Measurements from ENCODE around the gene PRAF2. TPM values are rescaled to one million over a fixed set of nuclear protein-coding genes. Genes with fewer than 3 reads are reported as not detected.

Gene PRAF2
- total and polyA plus RNA-seq, 9 of the 15 experiments (the other 6 are each of a cell fraction or from before 2014, with no cell fraction given) = 0.24 to 5.7 (median 2.0) TPM

DNA sequence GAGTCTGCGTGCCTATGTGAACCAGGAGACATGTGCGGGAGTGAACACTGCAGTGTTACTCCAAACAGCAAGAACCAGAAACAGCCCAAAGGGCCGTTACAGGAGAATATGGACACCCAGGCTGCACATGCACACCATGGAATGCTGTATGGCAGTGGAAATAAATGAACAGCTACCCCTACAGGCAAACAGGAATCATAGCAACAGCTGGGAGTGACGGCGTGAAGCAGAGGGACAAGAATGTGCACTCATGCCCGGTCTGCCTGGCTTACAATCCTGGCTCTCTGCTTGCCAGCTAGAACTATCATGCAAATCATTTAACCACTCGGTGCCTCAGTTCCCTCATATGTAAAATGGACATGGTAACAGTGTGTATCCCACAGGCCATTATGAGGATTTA is 33.1 kb upstream of the PRAF2 start (continued):
- TF ChIP-seq, protein P1, sequence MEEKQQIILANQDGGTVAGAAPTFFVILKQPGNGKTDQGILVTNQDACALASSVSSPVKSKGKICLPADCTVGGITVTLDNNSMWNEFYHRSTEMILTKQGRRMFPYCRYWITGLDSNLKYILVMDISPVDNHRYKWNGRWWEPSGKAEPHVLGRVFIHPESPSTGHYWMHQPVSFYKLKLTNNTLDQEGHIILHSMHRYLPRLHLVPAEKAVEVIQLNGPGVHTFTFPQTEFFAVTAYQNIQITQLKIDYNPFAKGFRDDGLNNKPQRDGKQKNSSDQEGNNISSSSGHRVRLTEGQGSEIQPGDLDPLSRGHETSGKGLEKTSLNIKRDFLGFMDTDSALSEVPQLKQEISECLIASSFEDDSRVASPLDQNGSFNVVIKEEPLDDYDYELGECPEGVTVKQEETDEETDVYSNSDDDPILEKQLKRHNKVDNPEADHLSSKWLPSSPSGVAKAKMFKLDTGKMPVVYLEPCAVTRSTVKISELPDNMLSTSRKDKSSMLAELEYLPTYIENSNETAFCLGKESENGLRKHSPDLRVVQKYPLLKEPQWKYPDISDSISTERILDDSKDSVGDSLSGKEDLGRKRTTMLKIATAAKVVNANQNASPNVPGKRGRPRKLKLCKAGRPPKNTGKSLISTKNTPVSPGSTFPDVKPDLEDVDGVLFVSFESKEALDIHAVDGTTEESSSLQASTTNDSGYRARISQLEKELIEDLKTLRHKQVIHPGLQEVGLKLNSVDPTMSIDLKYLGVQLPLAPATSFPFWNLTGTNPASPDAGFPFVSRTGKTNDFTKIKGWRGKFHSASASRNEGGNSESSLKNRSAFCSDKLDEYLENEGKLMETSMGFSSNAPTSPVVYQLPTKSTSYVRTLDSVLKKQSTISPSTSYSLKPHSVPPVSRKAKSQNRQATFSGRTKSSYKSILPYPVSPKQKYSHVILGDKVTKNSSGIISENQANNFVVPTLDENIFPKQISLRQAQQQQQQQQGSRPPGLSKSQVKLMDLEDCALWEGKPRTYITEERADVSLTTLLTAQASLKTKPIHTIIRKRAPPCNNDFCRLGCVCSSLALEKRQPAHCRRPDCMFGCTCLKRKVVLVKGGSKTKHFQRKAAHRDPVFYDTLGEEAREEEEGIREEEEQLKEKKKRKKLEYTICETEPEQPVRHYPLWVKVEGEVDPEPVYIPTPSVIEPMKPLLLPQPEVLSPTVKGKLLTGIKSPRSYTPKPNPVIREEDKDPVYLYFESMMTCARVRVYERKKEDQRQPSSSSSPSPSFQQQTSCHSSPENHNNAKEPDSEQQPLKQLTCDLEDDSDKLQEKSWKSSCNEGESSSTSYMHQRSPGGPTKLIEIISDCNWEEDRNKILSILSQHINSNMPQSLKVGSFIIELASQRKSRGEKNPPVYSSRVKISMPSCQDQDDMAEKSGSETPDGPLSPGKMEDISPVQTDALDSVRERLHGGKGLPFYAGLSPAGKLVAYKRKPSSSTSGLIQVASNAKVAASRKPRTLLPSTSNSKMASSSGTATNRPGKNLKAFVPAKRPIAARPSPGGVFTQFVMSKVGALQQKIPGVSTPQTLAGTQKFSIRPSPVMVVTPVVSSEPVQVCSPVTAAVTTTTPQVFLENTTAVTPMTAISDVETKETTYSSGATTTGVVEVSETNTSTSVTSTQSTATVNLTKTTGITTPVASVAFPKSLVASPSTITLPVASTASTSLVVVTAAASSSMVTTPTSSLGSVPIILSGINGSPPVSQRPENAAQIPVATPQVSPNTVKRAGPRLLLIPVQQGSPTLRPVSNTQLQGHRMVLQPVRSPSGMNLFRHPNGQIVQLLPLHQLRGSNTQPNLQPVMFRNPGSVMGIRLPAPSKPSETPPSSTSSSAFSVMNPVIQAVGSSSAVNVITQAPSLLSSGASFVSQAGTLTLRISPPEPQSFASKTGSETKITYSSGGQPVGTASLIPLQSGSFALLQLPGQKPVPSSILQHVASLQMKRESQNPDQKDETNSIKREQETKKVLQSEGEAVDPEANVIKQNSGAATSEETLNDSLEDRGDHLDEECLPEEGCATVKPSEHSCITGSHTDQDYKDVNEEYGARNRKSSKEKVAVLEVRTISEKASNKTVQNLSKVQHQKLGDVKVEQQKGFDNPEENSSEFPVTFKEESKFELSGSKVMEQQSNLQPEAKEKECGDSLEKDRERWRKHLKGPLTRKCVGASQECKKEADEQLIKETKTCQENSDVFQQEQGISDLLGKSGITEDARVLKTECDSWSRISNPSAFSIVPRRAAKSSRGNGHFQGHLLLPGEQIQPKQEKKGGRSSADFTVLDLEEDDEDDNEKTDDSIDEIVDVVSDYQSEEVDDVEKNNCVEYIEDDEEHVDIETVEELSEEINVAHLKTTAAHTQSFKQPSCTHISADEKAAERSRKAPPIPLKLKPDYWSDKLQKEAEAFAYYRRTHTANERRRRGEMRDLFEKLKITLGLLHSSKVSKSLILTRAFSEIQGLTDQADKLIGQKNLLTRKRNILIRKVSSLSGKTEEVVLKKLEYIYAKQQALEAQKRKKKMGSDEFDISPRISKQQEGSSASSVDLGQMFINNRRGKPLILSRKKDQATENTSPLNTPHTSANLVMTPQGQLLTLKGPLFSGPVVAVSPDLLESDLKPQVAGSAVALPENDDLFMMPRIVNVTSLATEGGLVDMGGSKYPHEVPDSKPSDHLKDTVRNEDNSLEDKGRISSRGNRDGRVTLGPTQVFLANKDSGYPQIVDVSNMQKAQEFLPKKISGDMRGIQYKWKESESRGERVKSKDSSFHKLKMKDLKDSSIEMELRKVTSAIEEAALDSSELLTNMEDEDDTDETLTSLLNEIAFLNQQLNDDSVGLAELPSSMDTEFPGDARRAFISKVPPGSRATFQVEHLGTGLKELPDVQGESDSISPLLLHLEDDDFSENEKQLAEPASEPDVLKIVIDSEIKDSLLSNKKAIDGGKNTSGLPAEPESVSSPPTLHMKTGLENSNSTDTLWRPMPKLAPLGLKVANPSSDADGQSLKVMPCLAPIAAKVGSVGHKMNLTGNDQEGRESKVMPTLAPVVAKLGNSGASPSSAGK (IDR thresholded peaks at IDR 0.05) = no peak
- TF ChIP-seq KDM5B (IDR thresholded peaks at IDR 0.05; ENCODE audit: insufficient replicate concordance, low read depth, low read length) (no peak), MYNN (IDR thresholded peaks at IDR 0.05) (no peak), MYNN (CRISPR knock-in tag; IDR thresholded peaks at IDR 0.05) (no peak), PTBP1 (IDR thresholded peaks at IDR 0.05; ENCODE audit: low read depth, low read length) (no peak), ZNF830 (CRISPR knock-in tag; IDR thresholded peaks at IDR 0.05) (no peak), SRSF9 (IDR thresholded peaks at IDR 0.05; ENCODE audit: borderline replicate concordance, low read depth, low read length) (no peak)
- TF ChIP-seq, protein P2, sequence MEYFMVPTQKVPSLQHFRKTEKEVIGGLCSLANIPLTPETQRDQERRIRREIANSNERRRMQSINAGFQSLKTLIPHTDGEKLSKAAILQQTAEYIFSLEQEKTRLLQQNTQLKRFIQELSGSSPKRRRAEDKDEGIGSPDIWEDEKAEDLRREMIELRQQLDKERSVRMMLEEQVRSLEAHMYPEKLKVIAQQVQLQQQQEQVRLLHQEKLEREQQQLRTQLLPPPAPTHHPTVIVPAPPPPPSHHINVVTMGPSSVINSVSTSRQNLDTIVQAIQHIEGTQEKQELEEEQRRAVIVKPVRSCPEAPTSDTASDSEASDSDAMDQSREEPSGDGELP (CRISPR knock-in tag; IDR thresholded peaks at IDR 0.05; ENCODE audit: borderline replicate concordance) = peak; percentile 68; the same call in 1 of the 2 replicates
